NCI-H1092 (cell line): ENCODE measurements around the gene CDC42BPG.

Experiments used
- DNase-seq: peaks from one replicate; lab custom pipeline; 2025; lab: John Stamatoyannopoulos, UW

Gene CDC42BPG

DNA sequence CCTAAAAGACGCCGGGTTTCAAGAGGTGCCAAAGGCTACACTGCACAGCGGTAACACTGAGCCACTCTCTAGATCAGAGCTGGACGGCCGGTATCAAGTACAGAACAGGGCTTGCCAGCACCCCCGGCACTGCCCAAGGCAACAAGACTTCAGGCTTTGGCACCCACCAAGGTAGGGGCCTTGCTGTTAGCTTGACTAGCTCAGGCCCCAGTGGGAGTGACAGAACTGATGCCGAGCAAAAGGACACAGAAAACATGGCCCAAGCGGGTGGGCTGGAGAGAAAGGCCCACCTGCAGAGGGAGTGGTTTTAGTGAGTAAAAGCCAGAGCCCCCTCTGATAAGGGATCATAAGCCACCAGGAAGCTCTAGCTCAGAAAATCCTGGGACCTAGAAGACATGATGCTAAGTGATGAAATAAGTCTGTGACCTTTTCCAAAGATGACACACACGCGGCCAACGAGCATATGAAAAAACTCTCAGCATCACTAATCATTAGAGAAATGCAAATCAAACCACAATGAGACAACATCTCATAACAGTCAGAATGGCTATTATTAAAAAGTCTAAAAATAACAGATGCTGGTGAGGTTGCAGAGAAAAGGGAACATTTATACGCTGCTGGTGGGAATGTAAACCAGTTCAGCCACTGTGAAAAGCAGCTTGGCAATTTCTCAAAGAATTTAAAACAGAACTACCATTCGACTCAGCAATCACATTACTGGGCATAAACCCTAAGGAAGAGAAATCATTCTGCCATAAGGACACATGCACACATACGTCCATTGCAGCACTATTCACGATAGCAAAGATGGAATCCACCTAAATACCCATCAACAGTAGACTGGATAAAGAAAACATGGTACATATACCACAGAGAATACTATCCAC lies 21.1 kb upstream of the CDC42BPG start:
- DNase-seq: no peak

DNA sequence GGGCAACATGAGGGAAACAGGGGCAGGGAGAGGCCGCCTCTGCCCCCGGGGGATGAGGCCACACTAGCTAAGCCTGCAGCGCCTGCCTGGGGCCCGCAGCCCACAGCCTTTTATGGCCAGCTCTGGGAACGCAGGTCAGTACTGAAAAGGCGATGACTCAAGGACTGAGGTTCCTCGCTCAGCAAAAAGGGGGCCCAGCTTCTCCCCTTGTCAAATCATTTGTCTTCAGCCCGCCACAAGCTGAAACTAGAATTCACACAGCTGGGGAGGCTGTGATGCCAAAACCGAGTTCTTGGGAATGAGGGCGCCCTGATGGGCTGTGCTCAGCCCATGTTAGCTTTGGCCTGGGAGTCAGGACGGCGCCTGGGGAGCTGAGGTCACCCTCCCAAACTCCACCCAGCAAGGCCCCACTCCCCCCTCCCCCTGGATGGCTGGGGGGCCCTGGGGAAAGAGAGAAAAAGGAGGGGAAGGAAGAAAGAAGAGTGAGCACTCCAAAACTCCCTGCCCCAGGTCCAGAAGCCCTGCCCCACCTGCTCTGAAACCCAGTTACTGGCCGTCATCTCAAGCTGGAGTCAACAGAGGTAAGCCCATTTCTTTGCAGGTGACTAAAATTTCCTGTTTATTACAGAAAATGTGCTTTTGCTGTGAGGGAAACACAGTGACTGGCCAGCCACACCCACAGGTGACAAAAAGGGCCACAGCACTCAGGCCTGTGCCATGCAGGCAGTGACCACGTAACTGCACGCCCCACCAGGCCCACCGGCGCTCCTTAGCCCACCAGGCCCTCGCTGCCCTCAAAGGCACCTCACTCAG lies 20.2 kb upstream of the CDC42BPG start:
- no peak for DNase-seq

DNA sequence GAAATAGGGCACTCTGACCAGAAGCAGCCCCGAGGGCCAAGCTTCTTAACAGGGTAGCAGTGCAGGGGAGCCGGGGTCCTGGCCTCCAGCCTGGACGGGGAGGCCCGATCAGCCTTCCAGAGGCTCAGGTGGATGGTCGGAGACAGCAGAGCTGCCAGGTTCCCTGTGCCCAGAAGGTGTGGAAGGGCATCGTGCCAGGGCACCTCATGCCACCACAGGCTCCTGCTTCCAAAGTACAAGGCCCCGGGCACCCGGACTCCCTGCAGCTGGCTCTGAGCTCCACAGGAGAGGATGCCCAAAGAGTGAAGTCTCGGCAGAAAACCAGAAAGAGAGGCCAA lies 19.7 kb upstream of the CDC42BPG start:
- DNase-seq: no peak

DNA sequence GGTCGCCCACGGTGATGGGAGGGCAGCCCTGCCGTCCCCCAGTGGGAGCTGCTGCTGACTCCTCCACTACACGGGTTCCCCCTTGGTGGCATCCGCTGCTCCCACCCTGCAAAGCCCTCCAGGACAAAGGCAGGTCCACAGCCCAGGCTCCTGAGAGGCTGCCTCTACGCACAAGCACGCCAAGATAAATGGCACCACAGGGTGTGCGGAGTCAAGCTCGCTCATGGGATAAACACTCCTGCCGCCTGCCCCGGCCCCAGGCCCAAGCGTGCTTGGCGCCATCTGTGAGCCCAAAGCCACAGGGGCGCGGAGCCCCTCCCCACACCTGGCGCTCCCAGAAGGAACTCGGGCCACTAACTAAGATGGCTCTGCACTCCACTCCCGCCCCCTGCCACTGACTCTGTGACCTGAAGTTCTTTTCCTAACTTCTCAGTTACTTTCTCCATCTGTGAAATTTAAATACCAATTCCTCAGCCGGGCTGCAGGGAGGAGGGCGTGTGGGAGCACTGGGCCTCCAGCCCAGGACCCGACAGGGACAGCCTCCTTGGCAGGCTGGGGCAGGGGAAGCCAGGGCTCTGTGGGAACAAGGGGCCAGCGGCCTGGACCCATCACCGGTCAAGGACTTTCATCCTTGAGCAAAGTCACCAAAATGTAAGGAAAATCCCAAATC lies 19.1 kb upstream of the CDC42BPG start:
- no peak for DNase-seq

DNA sequence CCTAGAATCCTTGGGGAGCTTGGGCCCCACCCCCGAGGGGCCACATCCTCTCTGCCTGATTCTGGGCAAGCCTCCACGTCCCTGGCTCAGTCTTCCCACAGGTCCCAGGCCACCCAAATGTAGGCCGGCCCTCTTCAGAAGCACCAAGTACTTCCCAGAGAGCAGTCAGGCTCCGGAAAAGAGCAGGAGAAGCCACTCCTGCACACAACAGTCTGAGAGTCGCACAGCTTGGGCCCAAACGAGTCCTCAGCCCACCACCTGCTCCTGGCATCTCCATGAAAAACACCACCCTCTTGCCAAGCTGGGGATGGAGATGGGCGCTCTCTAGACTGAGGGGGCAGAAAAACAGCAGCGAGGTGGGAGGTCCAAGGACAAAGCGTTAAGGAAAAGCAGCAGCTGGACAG lies 18.5 kb upstream of the CDC42BPG start:
- no peak for DNase-seq

DNA sequence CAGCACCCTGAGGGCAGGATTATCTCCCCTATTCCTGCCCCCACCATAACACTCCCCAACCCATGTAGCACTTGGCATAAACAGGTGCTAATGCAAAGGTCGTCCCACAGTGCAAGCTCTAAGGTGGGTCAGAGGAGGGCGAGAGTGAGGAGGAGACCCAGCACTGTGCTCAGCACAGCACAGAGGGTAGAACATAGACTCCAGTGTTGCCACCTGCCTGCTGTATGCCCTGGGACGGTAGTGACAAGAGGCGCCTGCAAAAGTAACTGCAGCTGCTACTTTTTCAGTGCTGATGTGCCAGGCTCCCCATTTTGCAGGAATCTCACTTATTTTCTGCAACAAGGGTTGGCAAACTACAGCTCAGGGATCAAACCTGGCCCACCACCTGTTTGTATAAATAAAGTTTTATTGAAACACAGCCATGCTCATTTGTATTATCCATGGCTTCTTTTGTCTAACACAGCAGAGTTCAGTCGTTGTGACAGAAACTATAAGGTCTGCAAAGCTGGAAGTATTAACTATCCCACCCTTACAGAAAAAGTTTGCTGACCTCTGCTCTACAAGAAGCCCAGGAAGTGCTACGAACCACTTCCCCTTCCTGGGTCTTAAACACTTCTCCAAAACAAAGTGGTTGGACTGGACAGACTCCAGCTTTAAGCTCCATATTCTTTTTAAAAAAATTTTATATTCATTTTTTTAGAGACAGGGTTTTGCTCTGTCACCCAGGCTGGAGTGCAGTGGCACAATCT lies 16.9 kb upstream of the CDC42BPG start:
- DNase-seq: no peak

DNA sequence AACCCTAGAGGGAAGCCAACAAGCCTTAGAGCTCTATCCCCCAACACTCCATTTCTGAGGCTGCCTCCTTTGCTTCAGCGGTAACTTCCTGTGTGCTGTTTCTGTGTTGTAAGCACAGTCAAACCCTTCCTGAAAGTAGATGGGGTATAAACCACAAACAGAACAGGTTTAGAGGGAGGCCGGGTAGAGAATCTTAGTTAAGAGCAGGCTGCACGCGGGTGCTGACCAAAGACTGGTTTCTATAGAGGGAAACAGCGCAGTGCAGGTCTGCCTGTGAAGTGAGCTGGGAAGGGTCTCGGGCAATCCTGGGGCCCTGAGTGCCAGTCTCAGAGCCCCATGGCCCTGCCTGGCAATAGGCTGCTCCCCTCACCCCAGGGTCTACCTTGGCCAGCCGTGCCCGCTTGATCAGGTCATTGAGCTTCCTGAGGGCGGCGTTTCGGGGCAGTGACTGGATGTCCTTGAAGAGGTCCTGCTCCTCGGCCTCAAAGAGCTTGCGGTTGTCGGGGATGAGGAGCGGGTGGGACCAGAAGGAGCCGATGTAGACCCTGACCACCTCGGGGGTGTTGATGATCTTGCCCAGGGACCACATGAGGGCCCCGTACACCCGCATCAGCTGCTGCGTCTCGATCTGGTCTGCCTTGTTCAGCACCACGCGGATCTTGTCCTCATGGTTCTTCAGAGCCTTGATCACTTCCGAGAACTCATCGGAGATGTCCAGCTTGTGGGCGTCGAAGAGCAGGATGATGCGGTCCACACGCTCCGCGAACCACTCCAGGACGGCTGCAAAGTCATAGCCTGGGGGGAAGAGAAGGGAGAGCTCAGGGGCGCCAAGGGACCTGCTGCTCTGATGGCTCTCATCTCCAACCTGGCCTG lies 15.3 kb upstream of the CDC42BPG start:
- DNase-seq: no peak

DNA sequence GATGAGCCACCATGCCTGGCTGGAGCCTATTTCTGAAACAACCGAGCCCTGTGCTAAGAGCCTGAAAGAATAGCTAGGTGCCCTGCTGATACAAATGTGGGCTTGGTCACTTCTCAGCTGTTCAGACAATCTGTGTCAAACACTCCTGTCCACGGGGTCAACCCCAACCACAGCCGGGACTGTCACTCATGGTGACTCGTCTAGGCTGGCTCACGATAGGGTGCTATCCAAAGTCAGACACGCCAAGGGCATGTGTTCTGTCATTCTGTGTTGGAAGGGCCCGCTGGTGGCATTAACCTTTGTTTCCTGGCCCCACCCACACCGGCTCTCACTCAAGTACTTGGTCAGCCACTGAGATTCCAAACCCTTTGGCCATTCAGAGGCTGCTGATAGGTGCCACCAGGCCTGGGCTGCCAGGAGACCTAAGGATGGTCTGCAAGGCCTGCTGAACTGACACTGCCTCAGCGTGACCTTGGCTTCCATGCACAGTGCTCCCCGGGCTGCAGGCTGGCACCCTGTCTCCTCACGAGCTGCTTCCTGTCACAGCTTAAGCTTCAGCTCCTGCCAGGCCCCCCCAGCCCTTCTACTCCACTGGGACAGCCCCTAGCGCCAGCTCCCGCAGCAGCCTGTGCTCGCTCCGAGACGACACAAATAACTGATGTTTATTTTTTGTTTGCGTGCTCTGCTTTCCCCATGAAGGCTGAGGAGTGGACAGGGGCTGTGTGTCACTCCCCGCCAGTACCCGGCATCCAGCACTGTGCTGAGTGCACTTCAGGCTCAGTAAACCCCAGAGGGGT lies 14.2 kb upstream of the CDC42BPG start:
- no peak for DNase-seq

DNA sequence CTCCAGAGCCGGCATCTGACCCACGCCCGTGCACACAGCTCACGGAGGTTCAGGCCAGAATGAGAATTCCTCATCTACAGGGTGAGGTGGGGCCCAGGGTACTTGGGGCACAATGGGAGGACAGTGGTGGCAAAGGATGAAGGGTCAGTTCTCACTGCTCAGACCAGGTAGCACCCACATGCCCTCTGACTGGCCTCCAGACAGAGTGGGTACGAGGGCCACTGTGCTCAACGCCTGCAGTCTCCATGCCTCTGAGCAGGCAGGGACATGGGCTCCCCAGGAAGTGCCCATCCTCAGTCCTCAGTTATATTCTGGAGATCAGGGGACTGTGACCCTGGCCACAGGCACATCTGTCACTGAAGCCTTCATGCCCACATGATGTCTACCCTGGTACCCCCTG lies 13.0 kb upstream of the CDC42BPG start:
- DNase-seq: no peak

DNA sequence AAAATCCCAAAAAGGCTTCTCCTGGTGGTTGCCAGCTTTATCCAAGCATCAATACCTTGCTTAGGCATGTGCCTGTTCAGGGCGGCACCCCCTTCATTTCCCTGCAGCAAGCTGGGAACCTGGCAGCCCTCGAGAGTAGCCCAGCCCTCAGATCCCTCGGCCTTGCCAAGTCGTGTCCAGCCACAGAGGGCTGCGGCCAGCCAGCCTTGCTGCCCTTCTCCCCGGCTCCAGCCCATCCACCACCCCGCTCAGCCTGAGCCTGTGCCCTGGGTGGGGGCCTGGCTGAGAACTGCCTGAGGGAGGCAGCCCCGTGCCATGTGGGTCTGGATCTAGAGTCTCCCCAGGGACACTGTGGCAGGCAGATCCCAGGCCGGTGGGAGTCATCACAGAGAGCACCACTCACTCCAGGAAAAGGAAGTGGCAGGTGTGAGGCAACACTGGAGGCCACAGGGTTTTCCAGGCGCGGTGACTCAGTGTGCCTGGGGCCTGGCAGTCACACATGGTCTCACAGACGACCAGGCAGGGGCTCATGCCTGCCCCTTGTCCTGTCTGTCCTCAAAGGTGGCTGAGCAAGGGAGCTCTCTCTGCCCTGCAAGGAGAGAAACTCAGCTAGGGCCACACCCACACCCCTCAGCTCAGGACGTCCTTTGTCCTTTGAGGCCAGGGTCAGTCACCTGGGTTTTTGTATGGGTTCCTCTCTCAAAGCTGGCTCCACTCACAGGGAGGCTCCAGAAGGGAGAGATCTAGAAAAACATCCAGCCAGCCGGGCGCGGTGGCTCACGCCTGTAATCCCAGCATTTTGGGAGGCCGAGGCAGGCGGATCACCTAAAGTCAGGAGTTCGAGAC lies 12.2 kb upstream of the CDC42BPG start:
- DNase-seq: no peak

DNA sequence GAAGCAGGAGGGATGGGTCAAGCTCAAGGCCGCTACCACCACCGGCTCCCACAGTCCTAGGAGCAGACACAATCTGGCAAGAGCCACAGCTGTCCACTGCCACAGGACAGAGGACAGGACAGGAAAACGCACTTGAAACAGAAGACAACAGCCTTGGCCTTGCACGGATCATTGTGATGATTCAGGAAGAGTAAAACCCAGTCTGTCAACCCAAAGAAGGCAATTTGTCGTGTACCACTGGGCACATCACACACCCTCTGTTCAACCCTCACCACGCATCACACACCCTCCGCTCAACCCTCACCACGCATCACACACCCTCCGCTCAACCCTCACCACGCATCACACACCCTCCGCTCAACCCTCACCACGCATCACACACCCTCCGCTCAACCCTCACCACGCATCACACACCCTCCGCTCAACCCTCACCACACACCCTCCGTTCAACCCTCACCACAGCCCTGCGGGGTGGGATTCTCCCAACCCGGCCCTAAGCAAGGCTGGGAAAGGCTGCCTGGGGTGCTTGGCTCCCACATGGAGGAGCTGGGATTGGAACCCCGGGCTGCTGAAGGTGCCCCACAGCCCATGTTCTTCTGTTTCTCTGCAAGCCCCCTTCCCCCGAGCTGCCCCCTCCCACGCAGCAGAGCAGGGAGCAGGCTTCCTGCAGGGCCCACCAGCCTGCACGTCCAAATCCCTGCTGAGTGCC lies 11.3 kb upstream of the CDC42BPG start:
- no peak for DNase-seq

DNA sequence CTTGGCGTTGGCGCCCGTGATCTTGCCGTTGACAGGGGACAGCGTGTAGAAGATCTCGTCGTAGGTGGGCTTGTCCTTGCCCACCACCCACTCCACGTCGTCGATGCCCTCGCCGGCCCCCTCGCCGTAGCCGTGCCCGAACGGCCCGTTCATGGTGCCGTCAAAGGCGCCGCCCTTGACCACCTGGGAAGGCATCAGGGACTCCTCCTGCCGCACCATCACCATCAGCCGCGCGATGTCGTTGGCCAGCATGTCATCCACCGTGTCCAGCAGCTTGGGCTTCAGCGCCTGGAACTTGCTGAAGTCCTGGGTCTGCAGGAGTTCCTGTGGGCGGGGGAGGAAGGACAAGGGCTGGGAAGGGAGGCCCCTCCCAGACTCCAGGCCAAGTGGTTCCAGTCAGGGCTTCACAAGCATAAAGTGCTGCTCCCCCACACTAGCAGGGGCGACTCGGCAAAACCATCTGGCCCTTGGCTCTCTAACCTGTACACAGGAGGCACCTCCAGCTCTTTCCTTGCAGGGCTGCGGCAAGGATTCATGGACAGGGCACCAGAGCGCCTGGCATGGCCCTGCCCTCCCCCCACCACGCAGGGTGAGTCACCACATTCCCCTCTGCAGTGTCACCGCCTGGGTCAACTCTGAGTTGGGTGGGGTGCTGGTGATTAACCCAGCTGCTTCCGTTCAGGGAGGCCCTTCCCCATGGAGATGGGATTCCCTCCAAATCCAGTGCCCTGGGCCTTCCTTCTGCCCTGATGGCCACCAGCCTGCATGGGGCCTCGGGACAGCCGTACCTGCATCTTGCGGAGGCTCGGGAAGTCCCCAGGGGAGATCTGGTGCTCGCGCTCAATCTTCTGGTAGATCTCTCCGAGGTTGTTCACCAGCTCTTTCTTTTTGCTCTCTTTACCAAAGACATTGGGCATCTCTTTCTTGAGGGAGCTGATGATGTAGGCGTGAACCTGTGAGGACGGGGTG lies 10.4 kb upstream of the CDC42BPG start:
- no peak for DNase-seq

DNA sequence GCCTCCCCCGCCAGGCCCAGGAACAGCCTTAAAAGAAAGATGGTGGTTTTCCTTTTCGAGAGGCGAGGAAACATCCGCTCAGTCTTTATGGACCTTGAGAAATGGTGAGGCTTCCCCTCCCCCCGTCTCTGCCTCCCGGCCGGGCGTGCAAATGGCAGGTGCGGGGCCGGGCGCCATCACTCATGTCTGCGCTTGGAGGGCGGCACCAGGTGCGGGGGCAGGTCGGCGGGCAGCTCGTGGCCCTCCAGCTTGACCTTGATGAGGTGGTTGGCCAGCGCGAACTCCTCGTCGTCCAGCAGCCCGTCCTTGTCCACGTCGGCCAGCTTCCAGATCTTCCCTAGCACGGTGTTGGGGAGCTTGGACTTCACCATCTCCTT lies 9.7 kb upstream of the CDC42BPG start:
- no peak for DNase-seq

DNA sequence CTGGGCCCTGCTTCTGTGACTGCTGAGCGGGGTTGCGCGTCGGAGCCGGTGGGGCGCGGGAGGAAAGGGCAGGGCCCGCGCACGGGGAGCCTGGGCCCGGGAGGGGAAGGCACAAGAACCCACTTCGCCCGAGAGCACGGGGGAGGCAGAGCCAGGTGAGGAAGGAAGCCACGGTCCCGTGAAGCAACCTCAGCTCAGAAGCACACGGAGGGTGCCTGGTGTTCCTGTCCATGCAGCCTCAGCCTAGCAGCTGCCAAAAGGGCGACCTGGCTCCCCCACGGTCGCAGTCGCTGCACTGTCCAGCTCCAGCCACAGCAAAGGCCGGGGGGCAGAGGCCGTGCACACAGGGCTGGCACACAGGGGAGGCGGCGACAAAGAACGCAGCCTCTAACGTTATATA lies 9.3 kb upstream of the CDC42BPG start:
- DNase-seq: no peak

DNA sequence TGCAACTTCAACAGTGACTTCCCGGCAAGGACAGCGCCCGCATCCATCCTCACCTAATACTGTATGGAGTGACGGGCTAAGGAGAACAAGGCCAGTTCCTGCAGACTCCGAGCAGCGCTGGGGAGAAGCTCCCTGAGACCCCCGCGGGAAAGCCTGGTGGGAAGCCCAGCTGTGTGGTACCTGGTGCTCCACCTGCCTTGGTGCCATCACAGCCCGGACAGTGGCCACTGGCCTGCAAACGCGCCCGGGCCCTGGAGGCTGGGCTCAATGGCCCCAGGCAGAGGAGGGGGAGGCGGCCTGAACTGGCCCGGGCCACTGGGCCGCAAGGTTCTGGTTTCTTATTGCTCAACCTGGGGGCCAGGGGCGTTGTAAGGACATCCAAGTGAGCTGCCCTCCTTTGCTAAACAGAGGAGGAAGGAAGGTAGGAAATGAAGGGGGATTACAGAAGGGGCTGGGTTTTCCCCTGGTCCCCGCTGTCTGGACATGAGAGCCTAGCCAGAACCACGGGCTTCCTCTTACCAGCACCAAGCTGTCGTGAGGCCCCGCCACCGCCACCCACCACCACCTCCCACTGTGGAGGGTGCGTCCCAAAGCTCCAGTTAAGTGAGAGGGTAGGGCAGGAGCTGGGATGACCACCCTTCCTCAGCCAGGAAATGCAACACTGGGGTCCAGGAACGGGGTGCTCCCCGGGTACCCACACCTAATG lies 8.5 kb upstream of the CDC42BPG start:
- DNase-seq: no peak

DNA sequence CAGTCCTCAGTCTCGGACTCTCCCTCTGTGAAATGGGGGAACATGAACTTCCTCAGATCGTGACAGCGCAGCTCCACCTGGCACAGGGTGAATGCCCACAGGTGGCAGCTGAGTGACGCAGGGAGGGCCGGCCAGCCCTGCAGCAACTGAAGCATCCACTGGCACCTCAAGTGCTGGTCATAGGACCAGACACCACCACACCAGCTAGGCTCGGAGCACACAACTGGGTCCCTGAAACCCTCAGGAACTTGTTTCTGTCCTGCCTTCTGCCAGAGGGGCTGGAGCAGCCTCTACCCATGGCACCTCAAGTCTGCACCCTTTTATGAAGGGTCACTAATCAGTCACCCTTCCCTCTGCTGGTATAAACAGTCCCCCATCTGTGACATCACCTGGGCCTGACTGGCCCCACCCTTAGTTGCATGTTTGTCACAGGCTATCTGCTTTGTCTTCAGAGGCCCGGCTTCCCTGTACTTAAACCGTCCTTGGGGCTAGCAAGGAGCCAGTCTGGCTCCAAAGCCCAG lies 7.4 kb upstream of the CDC42BPG start:
- DNase-seq: no peak
